Measurements from ENCODE around the gene FUT7. TPM values are rescaled to one million over a fixed set of nuclear protein-coding genes. Genes with fewer than 3 reads are reported as not detected.

The FUT7 gene
- total and polyA plus RNA-seq, 9 of the 15 experiments (the other 6 are each of a cell fraction or from before 2014, with no cell fraction given) = not detected

- TF ChIP-seq ZNF212 (CRISPR knock-in tag; IDR thresholded peaks at IDR 0.05) (no peak), EP400 (IDR thresholded peaks at IDR 0.05) (peak; percentile 53; the same call in 1 of the 2 replicates), TCF3 (CRISPR knock-in tag; IDR thresholded peaks at IDR 0.05) (0 out of 2 replicates have a peak, but pooled peaks have one; percentile 7), SMARCE1 (IDR thresholded peaks at IDR 0.05) (0 out of 2 replicates have a peak, but pooled peaks have one; percentile 26), SMARCA5 (IDR thresholded peaks at IDR 0.05) (0 out of 2 replicates have a peak, but pooled peaks have one; percentile 16), MAZ (CRISPR knock-in tag; conservative IDR thresholded peaks at IDR 0.05 in 1 of 2, IDR thresholded peaks at IDR 0.05 in 1 of 2) (peak in 1 of 2 experiments; percentile 52; a peak in 1 of 4 replicates), CREB1 (IDR thresholded peaks at IDR 0.05) (no peak), CREB1 (CRISPR knock-in tag; IDR thresholded peaks at IDR 0.05) (peak; percentile 62), TOE1 (IDR thresholded peaks at IDR 0.05; ENCODE audit: borderline replicate concordance) (peak; percentile 56; the same call in 1 of the 2 replicates), TOE1 (CRISPR knock-in tag; IDR thresholded peaks at IDR 0.05; ENCODE audit: borderline replicate concordance, low read depth) (no peak), SMARCC2 (IDR thresholded peaks at IDR 0.05; ENCODE audit: low read depth) (0 out of 2 replicates have a peak, but pooled peaks have one; percentile 30), ZNF76 (CRISPR knock-in tag; IDR thresholded peaks at IDR 0.05; ENCODE audit: borderline replicate concordance) (0 out of 2 replicates have a peak, but pooled peaks have one; percentile 33), MEF2D (tag; conservative IDR thresholded peaks at IDR 0.05; ENCODE audit: low read depth) (no peak), NONO (IDR thresholded peaks at IDR 0.05; ENCODE audit: low read depth in 2 of 2, low read length in 1 of 2) (no peak), PRMT5 (CRISPR knock-in tag; IDR thresholded peaks at IDR 0.05) (no peak), ZNF395 (CRISPR knock-in tag; IDR thresholded peaks at IDR 0.05) (peak; percentile 82; the same call in 1 of the 2 replicates), BRD9 (IDR thresholded peaks at IDR 0.05; ENCODE audit: low read depth, partially characterized antibody) (peak; percentile 23), ATF7 (IDR thresholded peaks at IDR 0.05) (peak; percentile 33; the same call in 1 of the 2 replicates), ARID1B (IDR thresholded peaks at IDR 0.05) (peak; percentile 22; the same call in 1 of the 2 replicates)
- TF ChIP-seq, protein P1, sequence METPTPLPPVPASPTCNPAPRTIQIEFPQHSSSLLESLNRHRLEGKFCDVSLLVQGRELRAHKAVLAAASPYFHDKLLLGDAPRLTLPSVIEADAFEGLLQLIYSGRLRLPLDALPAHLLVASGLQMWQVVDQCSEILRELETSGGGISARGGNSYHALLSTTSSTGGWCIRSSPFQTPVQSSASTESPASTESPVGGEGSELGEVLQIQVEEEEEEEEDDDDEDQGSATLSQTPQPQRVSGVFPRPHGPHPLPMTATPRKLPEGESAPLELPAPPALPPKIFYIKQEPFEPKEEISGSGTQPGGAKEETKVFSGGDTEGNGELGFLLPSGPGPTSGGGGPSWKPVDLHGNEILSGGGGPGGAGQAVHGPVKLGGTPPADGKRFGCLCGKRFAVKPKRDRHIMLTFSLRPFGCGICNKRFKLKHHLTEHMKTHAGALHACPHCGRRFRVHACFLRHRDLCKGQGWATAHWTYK (CRISPR knock-in tag; IDR thresholded peaks at IDR 0.05) = 0 out of 2 replicates have a peak, but pooled peaks have one; percentile 17
- TF ChIP-seq, protein P2, sequence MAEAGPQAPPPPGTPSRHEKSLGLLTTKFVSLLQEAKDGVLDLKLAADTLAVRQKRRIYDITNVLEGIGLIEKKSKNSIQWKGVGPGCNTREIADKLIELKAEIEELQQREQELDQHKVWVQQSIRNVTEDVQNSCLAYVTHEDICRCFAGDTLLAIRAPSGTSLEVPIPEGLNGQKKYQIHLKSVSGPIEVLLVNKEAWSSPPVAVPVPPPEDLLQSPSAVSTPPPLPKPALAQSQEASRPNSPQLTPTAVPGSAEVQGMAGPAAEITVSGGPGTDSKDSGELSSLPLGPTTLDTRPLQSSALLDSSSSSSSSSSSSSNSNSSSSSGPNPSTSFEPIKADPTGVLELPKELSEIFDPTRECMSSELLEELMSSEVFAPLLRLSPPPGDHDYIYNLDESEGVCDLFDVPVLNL (CRISPR knock-in tag; IDR thresholded peaks at IDR 0.05; ENCODE audit: low read depth) = peak; percentile 58; the same call in 1 of the 2 replicates
- TF ChIP-seq, protein P3, sequence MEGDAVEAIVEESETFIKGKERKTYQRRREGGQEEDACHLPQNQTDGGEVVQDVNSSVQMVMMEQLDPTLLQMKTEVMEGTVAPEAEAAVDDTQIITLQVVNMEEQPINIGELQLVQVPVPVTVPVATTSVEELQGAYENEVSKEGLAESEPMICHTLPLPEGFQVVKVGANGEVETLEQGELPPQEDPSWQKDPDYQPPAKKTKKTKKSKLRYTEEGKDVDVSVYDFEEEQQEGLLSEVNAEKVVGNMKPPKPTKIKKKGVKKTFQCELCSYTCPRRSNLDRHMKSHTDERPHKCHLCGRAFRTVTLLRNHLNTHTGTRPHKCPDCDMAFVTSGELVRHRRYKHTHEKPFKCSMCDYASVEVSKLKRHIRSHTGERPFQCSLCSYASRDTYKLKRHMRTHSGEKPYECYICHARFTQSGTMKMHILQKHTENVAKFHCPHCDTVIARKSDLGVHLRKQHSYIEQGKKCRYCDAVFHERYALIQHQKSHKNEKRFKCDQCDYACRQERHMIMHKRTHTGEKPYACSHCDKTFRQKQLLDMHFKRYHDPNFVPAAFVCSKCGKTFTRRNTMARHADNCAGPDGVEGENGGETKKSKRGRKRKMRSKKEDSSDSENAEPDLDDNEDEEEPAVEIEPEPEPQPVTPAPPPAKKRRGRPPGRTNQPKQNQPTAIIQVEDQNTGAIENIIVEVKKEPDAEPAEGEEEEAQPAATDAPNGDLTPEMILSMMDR (IDR thresholded peaks at IDR 0.05 in 2 of 3, conservative IDR thresholded peaks at IDR 0.05 in 1 of 3; ENCODE audit: insufficient read depth in 2 of 3, low read depth in 1 of 3, low read length in 3 of 3) = peak in 2 of 3 experiments; percentile 14 to 34; a peak in 2 of 6 replicates
Measured at GRCh38 chr9:137070906-137071275, 39.0 kb upstream of the FUT7 start (continued).
